ENCODE results near the gene RHBDL1.

RHBDL1 gene

DNA sequence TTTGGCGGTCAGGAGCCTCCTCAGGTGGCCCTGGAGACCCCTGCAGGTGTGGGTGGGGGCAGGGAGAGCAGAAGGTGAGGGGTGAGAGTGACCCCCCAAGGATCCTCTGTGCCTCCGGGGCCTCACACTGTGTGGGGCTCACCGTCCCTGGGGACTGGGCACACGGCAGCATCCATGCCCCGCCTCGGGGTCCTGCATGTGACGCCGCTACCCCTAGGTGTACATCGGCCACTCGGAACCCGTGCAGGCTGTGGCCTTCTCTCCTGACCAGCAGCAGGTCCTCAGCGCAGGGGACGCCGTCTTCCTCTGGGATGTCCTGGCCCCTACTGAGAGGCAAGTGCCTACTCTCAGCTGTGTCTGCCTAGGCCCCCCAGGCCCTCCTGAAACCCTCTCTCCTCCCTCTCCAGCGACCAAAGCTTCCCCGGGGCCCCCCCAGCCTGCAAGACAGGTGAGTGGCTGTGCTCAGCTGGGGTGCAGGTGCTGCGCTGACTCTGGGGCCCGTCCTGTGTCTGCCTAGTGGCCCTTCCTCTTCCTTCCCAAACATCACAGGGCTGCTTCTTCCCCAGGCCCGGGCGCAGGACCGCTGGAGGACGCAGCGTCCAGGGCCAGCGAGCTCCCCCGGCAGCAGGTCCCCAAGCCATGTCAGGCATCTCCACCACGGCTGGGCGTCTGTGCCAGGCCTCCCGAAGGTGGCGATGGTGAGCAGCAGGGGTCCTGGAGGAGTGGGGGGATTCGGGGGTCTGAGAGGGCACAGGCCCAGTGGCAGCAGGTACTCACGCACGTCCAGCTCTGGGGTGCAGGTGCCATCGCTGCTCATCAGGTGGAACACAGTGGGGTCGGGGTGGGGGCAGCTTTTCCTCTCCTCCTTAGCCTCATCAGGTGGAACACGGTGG is 16.5 kb upstream of the RHBDL1 start:
- no peak for DNase-seq

DNA sequence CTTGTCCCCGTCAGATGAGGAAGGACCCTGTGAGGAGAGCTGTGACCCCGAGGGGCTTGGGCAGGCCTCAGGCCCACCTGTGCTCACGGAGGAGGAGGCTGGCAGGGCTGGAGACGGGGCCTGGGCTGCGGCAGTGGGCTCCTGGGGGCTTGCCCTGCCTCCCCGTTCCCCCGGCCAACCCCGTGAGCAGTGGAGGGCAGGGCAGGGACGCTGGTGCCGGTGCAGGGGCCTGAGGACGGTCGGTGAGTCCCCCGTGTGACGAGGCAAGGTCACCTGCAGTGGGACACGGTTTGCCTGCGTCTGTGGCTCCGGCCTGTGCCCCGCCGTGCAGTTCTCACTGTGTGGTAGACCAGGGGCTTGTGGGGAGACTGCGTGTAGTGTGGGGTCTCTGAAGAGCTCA is 15.9 kb upstream of the RHBDL1 start:
- no peak for DNase-seq

DNA sequence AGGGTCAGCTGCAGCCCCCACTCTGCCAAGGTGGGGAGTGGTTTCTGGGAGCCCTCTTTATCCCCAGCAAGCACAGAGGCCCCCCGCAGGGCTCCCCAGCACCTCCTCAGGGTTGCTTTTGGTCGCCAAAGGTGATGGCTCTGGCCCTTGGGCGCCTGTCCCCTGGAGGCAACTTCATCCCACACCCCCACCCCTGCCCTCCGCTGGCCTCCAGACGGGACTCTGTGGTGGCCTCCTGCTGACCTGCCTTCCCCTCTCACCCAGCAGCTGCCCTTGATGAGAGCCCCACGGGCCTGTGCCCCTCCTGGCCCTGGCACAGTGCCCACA is 15.4 kb upstream of the RHBDL1 start:
- no peak for DNase-seq

DNA sequence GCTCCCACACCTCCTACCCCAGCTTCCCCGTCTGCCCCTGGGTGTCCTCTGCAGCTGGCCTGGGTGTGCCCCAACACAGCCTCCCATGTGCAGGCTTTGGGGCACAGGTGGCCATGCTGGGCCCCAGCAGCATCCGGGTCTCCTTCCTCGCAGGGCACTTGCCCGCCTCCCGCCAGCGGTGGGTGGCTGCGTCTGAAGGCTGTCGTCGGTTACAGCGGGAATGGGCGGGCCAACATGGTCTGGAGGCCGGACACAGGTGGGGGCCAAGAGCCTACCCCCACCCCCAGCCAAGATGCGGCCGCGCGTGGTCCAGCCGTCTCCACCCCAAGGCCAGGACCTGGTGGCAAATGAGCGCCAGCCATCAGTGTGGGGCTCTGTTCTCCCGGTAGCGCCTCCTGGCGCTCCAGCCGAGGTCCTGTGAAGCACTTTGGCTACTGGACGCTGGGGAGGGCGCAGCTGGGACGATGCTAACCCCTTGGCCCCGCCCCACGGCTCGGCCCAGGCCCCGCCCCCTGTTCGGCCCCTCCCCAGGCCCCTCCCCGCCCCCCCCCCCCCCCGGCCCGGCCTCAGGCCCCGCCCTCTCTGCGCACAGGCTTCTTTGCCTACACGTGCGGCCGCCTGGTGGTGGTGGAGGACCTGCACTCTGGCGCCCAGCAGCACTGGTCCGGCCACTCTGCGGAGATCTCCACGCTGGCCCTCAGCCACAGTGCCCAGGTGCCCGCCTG is 14.8 kb upstream of the RHBDL1 start:
- DNase-seq: no peak

DNA sequence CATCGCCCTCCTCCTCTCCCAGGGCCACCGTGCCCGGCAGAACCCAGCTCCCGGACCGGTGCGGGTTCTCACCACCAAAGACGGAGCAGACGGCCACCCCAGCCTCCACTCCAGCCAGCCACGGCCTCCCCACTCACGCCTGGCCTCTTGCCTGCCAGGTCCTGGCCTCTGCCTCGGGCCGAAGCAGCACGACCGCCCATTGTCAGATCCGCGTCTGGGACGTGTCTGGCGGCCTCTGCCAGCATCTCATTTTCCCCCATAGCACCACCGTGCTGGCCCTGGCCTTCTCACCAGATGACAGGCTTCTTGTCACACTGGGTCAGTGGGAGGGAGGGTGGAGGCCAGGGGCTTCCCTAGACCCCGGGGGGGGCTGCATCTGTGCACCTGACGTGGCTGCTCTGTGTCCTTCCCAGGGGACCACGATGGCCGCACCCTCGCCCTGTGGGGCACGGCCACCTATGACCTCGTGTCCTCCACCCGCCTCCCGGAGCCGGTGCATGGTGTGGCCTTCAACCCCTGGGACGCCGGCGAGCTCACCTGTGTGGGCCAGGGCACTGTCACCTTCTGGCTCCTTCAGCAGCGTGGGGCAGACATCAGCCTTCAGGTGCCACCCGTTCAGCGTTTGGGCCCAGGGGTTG is 14.2 kb upstream of the RHBDL1 start:
- DNase-seq: no peak

DNA sequence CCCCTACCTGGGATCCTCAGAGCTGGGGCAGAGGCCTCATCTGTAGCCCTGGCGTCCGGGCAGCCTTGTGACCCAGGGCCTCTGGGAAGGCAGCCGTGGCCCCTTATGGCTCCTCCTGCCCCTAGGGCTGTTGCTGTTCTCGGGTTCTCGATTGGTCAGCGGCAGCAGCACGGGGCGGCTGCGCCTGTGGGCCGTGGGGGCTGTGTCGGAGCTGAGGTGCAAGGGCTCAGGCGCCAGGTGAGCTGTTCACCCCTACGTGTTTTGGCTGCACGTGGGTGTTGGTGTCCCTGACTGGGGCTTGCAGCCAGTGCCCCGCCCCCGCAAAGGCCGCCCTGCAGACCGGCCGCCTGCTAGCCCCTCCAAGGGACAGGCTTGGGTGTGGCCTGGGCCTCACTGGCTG is 13.4 kb upstream of the RHBDL1 start:
- DNase-seq: no peak

DNA sequence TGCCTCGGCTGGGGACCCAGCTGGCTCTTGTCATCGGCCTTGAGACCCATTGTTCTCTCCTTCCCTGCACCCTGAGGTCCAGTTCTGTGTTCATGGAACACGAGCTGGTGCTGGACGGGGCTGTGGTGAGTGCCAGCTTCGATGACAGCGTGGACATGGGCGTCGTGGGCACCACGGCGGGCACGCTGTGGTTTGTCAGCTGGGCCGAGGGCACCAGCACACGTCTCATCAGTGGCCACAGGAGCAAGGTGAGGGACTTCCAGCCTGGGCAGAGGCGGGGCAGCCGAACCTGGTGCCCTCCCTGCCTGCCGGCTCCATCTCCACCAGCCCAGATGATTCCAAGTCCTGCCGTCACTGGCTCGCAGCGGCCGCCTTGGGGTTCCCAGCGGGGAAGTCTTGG is 12.9 kb upstream of the RHBDL1 start:
- no peak for DNase-seq

DNA sequence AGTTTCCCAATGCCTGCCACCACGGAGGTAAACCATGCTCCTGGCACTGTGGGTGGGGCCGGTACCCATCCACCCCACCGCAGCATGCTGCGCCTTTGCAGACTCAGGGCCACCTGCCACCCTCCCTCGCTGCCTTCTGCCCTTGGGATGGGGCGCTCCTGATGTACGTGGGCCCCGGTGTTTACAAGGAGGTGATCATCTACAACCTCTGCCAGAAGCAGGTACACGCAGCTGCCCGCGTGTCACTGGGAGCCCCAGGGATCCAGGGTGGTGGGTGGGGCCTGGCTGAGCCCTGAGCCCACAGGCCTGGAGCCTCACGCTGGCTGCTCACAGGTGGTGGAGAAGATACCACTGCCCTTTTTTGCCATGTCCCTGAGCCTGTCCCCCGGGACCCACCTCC is 8.9 kb upstream of the RHBDL1 start:
- no peak for DNase-seq

DNA sequence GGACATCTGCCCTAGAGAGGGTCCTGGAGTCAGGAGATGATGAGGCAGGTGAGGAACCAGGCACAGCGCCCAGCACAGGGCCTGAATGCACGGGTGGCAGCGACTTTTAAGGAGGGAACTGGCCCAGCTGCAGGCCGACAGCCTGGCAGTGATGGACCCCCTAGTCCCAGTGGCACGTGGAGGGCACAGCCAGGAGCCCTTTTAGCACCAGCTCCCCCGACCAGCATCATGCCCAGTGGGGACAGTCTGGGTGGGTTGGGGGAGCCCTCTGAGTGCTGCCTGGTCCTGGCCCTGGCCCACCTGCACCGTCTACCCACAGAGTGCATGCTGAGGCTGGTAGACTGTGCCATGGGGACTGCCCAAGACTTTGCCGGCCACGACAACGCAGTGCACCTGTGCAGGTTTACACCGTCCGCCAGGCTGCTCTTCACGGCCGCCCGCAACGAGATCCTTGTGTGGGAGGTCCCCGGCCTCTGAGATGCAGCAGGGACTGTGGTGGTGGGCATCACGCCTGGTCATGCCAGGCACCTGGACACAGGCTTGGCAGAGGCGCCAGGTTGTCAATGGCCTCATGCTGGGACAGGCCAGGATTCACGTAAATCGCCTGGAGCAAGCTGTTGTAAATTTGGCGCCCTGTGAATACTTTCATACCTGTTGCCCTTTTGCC is 8.2 kb upstream of the RHBDL1 start:
- DNase-seq: no peak

DNA sequence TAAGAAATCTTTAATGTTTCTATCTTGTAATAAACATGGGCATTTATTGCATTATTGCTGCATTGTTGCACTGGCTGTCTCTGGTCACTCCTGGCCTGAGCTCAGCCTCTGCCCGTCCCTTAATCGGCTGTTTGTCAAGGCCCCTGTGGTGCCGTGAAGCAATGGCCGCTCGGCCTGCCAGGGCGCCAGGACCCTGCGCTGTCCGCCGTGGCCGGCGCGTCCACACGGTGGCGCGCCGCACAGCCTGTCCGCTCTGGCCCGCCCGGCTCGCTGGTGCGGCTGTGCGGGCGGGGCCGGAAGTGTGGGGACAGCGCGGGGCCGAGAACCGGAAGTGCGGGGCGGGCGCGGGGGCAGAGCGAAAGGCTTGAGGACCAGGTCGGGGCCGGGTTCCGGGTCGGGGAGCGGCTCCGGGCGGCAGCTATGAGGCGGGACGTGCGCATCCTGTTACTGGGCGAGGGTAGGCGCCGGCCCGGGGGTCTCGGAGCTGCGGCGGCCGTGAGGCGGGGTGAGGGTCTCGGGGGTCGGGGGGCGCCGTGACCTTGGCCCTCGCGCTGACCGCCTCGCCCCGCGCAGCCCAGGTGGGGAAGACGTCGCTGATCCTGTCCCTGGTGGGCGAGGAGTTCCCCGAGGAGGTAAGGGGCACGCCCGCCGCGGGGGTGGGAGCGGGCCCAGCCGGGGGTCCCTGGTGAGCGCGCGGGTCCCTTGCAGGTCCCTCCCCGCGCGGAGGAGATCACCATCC is 7.5 kb upstream of the RHBDL1 start, which contains the start of gene RHOT2:
Gene RHOT2 (plus strand): TSS at position 353 of the 739 bp plus-strand sequence. CDS start 68 bp downstream, at position 421.
- peak; percentile 90 for DNase-seq

DNA sequence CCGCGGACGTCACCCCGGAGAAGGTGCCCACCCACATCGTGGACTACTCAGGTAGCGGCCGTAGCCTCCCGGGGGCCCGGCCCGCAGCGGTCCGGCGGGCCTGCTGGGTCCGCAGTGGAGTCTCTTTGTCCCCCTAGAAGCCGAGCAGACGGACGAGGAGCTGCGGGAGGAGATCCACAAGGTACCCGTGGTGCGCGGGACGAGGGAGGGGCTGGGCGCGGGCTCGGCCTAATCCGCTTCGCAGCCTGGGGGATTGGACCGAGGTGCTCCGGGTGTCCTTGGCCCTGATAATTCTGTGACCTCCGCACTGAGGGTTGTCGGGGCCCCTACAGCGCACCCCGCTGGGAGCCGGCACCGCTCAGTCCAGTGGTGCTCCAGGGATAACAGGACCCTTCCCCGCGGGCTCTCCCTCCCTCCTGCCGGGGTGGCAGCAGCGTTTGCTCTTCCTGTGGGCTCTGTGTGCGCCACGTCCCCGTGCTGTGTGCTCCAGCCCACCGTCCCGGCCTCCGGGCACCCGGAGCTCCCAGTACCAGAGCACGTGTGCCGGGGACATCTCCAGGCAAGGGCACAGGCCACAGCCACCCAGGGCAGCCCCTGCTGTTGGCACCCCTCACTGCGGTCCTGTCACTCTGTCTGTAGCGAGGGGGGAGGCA is 6.8 kb upstream of the RHBDL1 start:
- DNase-seq: no peak

DNA sequence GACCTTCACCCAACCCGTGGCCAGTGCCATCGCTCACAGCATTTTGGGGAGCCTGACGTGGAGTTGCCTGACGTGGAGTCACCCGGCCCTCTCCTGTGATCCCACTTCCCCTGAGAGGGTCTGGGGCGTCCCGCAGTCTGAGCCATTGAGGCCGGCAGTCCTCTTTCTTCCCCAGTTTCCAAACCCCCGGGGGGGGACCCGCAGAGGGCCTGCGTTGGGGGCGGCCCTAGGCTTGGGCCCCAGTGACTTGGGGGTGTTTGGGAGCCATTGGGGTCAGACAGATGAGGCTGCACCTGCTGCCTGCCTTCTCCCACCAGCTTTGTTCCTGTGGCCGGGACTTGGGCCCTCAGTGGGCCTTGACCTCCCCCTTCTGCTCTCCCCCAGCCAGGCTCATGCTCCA is 5.8 kb upstream of the RHBDL1 start:
- DNase-seq: no peak

DNA sequence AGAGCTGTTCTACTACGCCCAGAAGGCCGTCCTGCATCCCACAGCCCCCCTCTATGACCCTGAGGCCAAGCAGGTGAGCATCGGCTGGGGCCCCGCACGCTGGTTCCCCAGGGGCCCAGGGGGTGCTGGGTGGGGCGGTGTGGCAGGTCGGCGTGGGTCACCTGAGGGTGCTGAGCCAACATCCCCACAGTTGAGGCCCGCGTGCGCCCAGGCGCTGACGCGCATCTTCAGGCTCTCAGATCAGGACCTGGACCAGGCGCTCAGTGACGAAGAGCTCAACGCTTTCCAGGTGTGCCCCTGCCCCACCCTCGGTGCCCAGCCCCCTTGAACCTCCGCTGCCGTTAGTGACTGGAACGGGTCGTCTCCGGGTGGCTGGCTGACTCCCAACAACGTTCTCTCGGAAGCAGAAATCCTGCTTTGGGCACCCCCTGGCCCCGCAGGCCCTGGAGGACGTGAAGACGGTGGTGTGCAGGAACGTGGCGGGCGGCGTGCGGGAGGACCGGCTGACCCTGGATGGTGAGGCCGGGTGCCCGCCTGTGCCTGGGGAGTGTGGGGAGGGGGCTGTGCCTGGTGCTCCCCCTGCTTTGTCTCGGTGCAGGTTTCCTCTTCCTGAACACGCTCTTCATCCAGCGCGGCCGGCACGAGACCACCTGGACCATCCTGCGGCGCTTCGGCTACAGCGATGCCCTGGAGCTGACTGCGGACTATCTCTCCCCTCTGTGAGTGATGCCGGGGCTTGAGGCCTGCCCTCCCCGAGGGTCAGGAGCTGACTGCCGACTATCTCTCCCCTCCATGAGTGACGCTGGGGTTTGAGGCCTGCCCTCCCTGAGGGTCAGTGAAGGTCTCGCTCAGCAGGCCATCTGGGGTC is 4.8 kb upstream of the RHBDL1 start:
- DNase-seq: no peak

DNA sequence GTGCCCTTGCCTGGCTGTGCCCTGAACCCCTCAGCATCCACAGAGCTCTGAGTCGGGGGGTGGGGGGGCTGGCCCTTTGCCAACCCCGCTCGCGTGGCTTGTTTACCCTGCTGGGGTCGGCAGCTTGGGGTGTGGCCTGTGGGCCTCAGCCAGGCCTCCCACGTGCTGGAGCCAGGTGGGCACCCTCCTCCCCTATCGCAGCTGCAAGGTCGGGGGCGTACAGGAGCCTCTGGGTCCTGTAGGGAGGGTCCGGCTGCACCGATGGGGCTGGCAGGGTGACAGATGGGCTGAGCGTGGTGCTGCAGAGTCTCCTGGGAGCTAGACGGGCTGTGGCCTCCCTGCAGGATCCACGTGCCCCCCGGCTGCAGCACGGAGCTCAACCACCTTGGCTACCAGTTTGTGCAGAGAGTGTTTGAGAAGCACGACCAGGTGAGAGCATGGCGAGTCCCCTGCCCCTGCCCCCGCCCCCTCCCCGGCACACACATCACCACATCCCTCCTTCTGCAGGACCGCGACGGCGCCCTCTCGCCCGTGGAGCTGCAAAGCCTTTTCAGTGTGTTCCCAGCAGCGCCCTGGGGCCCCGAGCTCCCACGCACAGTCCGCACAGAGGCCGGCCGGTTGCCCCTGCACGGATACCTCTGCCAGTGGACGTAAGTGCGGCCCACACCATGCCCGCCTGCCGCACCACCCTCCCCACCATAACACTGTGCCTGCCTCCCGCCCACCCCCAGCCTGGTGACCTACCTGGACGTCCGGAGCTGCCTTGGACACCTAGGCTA is 3.9 kb upstream of the RHBDL1 start:
- DNase-seq: no peak

DNA sequence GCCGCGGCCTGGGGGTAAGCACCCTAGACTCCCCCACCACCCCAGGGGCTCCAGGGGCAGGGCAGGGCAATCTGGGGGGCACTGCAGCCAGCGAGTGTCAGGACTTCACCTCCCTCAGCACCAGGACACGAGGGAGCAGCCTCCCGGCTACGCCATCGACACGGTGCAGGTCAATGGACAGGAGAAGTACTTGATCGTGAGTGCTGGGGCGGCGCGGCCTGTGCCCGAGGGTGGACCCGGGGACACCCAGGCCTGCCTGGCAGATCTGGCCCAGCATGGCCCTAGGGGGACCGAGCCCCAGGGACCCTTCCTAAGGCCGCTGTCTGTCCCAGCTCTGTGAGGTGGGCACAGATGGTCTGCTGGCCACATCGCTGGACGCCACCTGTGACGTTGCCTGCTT is 3.1 kb upstream of the RHBDL1 start:
- DNase-seq: no peak

DNA sequence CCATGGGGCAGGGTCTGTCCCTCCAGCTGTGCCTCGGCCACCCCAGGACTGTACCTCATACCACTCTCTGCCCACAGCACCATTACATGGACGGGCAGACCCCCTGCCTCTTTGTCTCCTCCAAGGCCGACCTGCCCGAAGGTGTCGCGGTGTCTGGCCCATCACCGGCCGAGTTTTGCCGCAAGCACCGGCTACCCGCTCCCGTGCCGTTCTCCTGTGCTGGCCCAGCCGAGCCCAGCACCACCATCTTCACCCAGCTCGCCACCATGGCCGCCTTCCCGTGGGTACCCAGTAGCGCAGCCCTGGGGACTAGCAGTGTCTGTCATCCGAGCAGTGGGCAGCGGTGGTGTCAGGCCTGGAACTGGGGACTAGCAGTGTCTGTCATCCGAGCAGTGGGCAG is 2.6 kb upstream of the RHBDL1 start:
- no peak for DNase-seq

DNA sequence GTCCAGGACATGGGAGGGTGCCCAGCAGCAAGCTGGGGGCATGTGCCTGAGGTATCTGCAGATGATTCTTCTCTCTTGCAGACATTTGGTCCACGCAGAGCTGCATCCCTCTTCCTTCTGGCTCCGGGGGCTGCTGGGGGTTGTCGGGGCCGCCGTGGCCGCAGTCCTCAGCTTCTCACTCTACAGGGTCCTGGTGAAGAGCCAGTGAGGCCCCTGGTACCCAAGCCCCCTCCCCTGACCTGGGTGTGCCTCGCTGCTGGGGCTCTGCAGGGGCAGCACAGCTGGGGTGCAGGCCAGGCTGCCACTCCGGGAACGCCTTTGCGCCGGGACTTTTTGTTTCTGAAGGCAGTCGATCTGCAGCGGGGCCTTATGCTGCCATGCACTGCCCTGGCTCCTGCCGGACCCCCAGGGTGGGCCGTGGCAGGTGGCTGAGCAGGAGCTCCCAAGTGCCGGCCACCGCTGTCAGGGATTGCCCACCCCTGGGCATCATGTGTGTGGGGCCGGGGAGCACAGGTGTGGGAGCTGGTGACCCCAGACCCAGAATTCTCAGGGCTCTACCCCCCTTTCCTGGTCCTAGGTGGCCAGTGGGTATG is 2.0 kb upstream of the RHBDL1 start:
- DNase-seq: no peak

DNA sequence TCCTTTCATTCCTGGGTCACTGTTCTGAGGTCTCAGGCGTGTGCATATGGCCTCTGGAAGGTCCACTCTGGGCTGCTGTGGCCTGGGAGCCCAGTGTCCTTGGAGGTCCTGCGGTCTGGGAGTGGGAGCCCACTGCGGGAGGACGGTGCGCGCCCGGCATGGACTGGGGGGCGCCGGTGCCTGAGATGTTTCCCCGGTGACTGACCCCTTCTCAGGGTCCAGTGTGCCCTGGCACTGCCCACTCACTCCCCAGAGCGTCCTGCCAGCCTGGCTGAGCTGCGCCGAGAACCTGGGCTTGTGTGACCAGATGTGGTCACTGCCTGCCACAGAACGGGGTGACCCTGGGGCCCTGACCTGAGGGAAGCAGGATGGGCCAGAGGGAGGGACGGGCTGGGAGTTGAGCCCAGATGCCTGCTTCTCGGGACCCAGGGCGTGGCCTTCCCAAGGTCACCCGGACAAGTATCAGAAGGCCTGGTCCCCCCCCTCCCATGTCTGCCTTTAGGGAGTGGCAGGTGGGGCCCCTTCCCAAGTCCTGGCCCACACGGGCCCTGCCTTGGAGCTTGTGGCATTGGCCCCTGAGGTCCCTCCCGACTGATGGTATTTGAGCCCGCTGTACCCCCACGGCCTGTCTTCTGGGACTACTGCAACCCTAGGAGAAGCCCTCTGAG is 1.1 kb upstream of the RHBDL1 start:
- DNase-seq: no peak

DNA sequence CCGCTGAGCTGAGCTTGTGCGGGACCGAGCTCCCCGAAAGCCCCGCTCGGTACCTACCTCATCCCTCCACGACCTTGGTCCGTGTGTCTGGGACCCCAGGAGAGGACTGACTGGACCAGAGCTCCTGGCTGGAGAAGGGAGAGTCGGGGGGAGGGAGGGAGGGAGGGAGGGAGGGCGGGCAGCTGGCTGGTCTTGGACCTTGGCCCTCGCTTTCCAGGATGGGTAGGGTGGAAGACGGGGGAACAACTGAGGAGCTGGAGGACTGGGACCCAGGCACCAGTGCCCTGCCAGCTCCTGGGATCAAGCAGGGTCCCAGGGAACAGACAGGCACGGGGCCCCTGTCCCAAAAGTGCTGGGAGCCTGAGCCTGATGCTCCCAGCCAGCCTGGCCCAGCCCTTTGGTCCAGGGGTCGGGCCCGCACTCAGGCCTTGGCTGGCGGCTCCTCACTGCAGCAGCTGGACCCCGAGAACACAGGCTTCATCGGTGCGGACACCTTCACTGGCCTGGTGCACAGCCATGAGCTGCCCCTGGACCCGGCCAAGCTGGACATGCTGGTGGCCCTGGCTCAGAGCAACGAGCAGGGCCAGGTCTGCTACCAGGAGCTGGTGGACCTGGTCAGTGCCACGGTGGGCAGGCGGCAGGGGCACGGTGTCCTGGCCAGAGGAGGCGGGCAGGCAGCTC is 553 bp downstream of the RHBDL1 start:
- no peak for DNase-seq

Data from NCI-H1436 (cell line).